GM12891 (cell line): ENCODE results near the gene SPARCL1.

Experiments used
- PAX5 ChIP-seq: IDR thresholded peaks from 2 replicates; pipeline ENCODE4 v1.6.1; 2011; ENCODE audit warnings: low read length, moderate library complexity, mild to moderate bottlenecking; ENCODE audit not compliant: insufficient read depth, severe bottlenecking
- POLR2A ChIP-seq: IDR thresholded peaks from 2 replicates; pipeline ENCODE4 v1.6.1; 2011; ENCODE audit warnings: low read depth, low read length, control low read depth
- POLR2AphosphoS5 ChIP-seq: IDR thresholded peaks from 2 replicates; pipeline ENCODE4 v1.6.1; 2011; ENCODE audit warnings: low read depth, low read length, control low read depth

DNA sequence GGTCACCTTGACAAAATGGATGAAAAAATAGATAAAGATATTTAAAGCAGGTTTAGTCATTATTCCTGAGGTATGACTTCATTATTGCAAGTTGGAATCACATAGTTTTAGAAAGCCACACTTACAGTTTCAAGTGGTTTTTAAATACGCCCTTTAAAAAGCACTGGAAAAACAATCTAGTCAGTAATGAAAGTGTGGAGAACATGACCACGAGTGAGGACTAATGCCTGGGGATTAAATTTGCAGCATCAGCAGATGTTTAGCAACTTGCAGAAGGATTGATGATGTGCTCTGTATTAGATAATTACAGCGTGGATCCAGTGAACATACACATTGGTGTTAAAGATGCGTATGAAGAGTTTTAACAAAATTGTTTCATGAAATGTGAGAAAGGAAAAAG lies 5.9 kb downstream of the SPARCL1 start:
- TF ChIP-seq POLR2A (no peak), POLR2AphosphoS5 (no peak), PAX5 (no peak)
